ENCODE data around the gene RRM2. TPM values are rescaled to one million over a fixed set of nuclear protein-coding genes. Genes with fewer than 3 reads are reported as not detected.
A peak's percentile ranks its signal among the peaks of the same experiment; 100 is the strongest.

RRM2 gene
- total and polyA plus RNA-seq, 2 of the 4 experiments (the other 2 are of a cell fraction): 53.6 to 68.5 TPM

DNA sequence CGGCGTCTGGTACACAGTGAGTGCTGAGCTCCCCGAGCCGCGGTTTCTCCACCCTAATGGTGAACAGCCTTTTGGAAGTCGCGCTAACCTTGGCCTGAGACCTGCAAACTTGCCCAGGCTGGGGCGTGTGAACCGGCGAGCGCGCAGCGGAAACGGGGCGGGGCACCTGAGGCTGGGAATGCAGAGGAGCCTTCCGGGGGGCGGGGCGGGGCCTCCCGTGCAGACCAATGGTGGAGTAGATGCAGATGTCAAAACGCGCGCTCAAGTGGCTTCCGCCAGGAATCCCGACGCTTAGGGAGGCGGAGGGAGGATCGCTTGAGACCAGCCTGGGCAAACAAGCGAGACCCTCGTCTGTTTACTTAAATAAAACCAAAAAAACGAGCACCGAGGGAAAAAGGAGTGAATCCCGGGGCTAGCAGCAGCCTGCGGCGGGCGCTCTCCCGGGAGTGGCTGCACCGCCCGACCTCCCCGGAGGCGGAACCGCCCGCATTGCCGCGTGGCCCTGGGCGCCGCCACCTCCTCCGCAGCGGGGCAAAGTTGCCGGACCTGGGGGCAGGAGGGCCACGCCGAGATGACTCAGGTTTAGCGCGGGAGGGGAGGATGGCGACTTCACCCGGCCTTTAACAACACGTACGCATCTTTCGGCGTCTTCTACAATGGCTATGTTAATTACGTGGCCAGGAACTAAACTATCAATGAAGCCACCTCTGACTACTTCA lies 2.2 kb upstream of the RRM2 start (continued):
- peak; percentile 86 for TF ChIP-seq MAZ (IDR thresholded peaks at IDR 0.05; ENCODE audit: borderline replicate concordance, low read depth, low read length)

DNA sequence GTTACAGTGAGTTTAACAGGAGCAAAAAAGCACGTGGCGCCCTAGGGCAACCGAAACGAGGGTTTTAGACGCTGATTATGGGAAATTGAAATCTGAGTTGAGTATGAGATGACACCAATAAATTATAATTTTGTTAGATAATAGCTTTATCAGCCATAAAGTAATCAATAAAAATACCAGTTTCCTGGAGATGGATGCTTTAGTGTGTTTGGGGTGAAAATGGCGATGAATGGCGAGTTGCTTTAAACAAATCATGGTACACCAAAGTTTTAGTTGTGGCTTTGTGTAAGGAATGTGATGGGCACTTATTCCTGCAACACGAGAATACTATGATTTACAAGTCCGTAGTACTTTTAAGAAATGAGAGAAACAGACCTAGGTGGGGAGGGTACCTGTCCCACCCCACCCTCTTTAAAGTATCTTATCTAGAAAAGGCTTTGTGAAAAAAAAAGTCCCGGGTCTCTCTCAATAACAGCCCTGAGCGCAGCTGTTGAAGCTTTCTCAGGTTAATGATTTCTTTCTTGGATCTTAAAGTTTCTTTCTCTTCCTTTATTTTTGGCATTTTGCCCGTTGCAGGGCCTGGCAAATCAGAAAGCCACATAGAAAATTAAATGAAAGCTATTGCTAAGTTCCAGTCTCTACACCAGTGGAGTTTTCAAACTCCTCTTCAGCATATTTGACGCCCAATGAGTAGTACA lies 1.5 kb upstream of the RRM2 start:
- peaks cover 18% of the 10 kb centered on the region for H4K20me1 ChIP-seq (ENCODE audit: insufficient read depth, low read length)
- POLR2A ChIA-PET (ENCODE audit: unreplicated experiment): interaction anchor here (0.6 kb wide), 1 partner anchor 39 kb away, joined by 11 read pairs; no protein-coding TSS in a partner anchor
- peak overlapping the region; percentile 62 for H3K4ac ChIP-seq (ENCODE audit: low read depth, low read length)
- H2AK5ac ChIP-seq (ENCODE audit: low read depth, low read length): peak overlapping the region; percentile 58
- peak overlapping the region; percentile 11 for H3K14ac ChIP-seq (replicated peaks; ENCODE audit: low read depth, low read length)
- DNase-seq (peak; percentile 21), ATAC-seq (ENCODE audit: low read depth) (no peak)
- peaks cover 9% of the 10 kb centered on the region for H3K4me1 ChIP-seq (ENCODE audit: control insufficient read depth, insufficient read depth, low read length)
- H2BK120ac ChIP-seq (ENCODE audit: low read depth, low read length): peak overlapping the region; percentile 11
- peak overlapping the region; percentile 28; the same call in 1 of the 2 replicates for H4K5ac ChIP-seq (ENCODE audit: low read depth, low read length)
- no TSS peak for BruUV-seq (replicated peaks)
- H4K91ac ChIP-seq (ENCODE audit: insufficient read depth, low read depth, low read length): peak overlapping the region; percentile 88
- H3K79me1 ChIP-seq (ENCODE audit: low read depth in 1 of 2, low read length in 2 of 2): peaks cover 7 to 47% of the 10 kb centered on the region in 2 experiments; a peak in 3 of 4 replicates
- dilution Hi-C loops (cut with HindIII; ENCODE audit: low sequenced_read_pairs, unreplicated experiment) (no loop called here), in situ Hi-C loops (cut with MboI; ENCODE audit: low sequenced_read_pairs) (no loop called here), intact Hi-C loops (cut with micrococcal nuclease) (loop anchor here (1.0 to 2.0 kb wide), 2 partner anchors 49 to 538 kb away; no protein-coding TSS in a partner anchor)
- peak overlapping the region; percentile 73 for H2BK5ac ChIP-seq (ENCODE audit: low read depth, low read length, poor library complexity, severe bottlenecking)
- peak overlapping the region; percentile 62 for H3K27ac ChIP-seq (ENCODE audit: insufficient read depth, low read length)
- no peaks in the 10 kb centered on the region for H3K9me3 ChIP-seq (ENCODE audit: control insufficient read depth, insufficient read depth, low read length)
- no peaks in the 10 kb centered on the region; the same call in 1 of the 2 replicates for H3K36me3 ChIP-seq (ENCODE audit: control insufficient read depth, insufficient read depth, low read length)
- 0 out of 3 replicates have a peak overlapping the region, but pooled peaks have one; percentile 0 for H2BK15ac ChIP-seq (ENCODE audit: low read depth, low read length)
- H3K9me1 ChIP-seq (ENCODE audit: insufficient read depth, low read length): peaks cover 10% of the 10 kb centered on the region; the same call in 1 of the 2 replicates
- H3K18ac ChIP-seq (ENCODE audit: low read depth, low read length): peak overlapping the region; percentile 5; the same call in 1 of the 2 replicates
- peak overlapping the region; percentile 86 for H3K23ac ChIP-seq (ENCODE audit: low read depth, low read length)
- H3K4me3 ChIP-seq (ENCODE audit: insufficient read depth, low read depth, low read length): peak overlapping the region; percentile 74
- H3K9ac ChIP-seq (ENCODE audit: low read depth, low read length): peak overlapping the region; percentile 65
- peak overlapping the region; percentile 37 to 65 for H4K8ac ChIP-seq (ENCODE audit: low read depth in 2 of 2, low read length in 2 of 2)
- no CpG with 5 or more reads among the region's 13 CpGs for WGBS, 2 experiments (ENCODE audit: extremely low coverage in 2 of 2, insufficient read length in 1 of 2)
- peak overlapping the region; percentile 84 for H3K56ac ChIP-seq (ENCODE audit: extremely low read depth, insufficient read depth, low read length)
- no peak overlapping the region for H2BK20ac ChIP-seq (ENCODE audit: low read depth, low read length)
- peak overlapping the region; percentile 6 for H2AK9ac ChIP-seq (replicated peaks; ENCODE audit: low read depth, low read length, poor library complexity)
- peak overlapping the region; percentile 92 for H3K4me2 ChIP-seq (ENCODE audit: low read depth, low read length)
- H2AFZ ChIP-seq (replicated peaks; ENCODE audit: low read length, poor library complexity): peak overlapping the region; percentile 98
- no peaks in the 10 kb centered on the region for H3K27me3 ChIP-seq (ENCODE audit: control insufficient read depth, insufficient read depth, low read length)
- CTCF ChIA-PET: no interaction called here
- no peak for TF ChIP-seq MAFK (IDR thresholded peaks at IDR 0.05; ENCODE audit: low read depth, low read length)
- TF ChIP-seq POLR2A (IDR thresholded peaks at IDR 0.05; ENCODE audit: low read depth, low read length): no peak
- TF ChIP-seq, protein P1, sequence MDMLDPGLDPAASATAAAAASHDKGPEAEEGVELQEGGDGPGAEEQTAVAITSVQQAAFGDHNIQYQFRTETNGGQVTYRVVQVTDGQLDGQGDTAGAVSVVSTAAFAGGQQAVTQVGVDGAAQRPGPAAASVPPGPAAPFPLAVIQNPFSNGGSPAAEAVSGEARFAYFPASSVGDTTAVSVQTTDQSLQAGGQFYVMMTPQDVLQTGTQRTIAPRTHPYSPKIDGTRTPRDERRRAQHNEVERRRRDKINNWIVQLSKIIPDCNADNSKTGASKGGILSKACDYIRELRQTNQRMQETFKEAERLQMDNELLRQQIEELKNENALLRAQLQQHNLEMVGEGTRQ (IDR thresholded peaks at IDR 0.05; ENCODE audit: low read depth, low read length): peak; percentile 24; the same call in 1 of the 2 replicates
- TF ChIP-seq, protein P2, sequence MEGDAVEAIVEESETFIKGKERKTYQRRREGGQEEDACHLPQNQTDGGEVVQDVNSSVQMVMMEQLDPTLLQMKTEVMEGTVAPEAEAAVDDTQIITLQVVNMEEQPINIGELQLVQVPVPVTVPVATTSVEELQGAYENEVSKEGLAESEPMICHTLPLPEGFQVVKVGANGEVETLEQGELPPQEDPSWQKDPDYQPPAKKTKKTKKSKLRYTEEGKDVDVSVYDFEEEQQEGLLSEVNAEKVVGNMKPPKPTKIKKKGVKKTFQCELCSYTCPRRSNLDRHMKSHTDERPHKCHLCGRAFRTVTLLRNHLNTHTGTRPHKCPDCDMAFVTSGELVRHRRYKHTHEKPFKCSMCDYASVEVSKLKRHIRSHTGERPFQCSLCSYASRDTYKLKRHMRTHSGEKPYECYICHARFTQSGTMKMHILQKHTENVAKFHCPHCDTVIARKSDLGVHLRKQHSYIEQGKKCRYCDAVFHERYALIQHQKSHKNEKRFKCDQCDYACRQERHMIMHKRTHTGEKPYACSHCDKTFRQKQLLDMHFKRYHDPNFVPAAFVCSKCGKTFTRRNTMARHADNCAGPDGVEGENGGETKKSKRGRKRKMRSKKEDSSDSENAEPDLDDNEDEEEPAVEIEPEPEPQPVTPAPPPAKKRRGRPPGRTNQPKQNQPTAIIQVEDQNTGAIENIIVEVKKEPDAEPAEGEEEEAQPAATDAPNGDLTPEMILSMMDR (conservative IDR thresholded peaks at IDR 0.05; ENCODE audit: low read depth, low read length): no peak
- no peak for TF ChIP-seq RAD21 (IDR thresholded peaks at IDR 0.05; ENCODE audit: low read length)
- TF ChIP-seq RFX5 (IDR thresholded peaks at IDR 0.05; ENCODE audit: low read depth, low read length): no peak
- no peak for TF ChIP-seq FOS (IDR thresholded peaks at IDR 0.05; ENCODE audit: low read depth, low read length)
- TF ChIP-seq MXI1 (IDR thresholded peaks at IDR 0.05; ENCODE audit: borderline replicate concordance, low read depth, low read length): peak; percentile 10; the same call in 1 of the 2 replicates
- TF ChIP-seq BHLHE40 (IDR thresholded peaks at IDR 0.05; ENCODE audit: low read depth, low read length): no peak
- no peak for TF ChIP-seq RCOR1 (IDR thresholded peaks at IDR 0.05; ENCODE audit: insufficient replicate concordance, low read length)
